Right renal pelvis (tissue), 4 donors: Measurements from ENCODE around the gene GPAT3. TPM values are rescaled to one million over a fixed set of nuclear protein-coding genes. Genes with fewer than 3 reads are reported as not detected.
"Not testable (repeated sequence)": the region's sequence is repeated elsewhere in the genome, so short reads cannot be mapped to it uniquely, and the experiment has no call there.

Source experiments
- DNase-seq, 4 donors: peaks; one replicate each; pipeline ENCODE4 v3.0.0-alpha.2; 2013; ENCODE audit warnings: low read depth in 4 of 4, low spot score in 3 of 4, missing footprints in 1 of 4
- polyA plus RNA-seq, 4 donors: library from polyadenylated mRNA; unstranded; fragments of 120-200 nt; gene quantifications; one replicate each; pipeline ENCODE4 v1.2.1, GENCODE V29; 2013; ENCODE audit not compliant: insufficient read length in 4 of 4

The GPAT3 gene
- polyA plus RNA-seq, 4 donors: 17.4 to 24.1 (median 20.8) TPM

DNA sequence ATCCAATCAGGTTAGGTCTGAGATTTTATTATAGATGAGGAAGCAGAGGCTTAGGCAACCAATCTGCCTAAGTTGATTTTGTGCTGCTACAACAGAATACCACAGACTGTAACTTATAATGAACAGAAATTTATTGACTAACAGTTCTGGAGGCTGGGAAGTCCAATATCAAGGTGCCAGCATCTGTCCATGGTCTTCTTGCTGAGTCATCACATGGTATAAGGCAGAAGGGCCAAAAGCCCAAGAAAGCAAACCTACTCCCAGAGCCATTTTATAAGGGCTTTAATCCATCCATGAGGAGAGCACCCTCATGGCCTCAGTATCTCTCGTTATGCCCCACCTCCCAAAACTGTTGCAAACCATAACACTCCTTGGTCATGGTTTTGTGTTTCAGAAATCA is 55.8 kb downstream of the GPAT3 start:
- no peak for DNase-seq

DNA sequence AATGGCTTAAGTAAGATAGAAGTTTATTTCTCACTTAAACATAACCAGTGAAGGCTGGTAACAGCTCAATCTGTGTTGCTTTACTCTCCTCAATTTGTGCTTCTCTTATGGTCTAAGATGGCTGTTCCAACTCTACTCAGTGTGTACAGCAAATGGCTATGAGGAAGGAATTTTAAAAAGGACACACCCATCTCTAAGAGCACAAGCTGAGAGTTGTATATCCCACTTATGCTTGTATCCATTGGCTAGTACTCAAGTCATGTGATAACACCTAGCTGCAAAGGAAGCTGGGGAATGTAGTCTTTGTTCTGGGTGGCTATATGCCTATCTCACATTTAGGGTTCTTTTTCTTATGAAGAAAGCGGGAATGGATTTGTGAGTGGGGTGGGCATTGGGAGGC is 63.3 kb downstream of the GPAT3 start:
- no peak for DNase-seq

DNA sequence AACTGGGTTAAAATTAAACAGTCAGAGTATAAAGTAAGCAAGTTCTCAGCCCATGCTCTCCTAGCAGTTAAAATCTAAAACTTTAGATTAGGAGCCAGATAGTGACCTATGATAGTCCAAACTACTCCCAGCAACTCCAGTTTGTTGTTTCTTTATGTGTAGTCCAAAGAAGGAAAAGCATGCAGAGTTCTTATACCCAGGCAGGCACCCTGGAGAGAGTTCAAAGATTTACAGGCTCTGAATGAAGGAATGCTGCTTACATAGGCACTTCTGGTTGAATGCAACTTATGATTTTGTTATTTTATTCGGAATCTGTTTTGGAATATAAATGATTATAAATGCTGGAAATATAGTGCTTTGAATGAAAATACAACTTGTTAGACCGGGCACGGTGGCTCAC is 67.2 kb downstream of the GPAT3 start:
- no peak for DNase-seq

DNA sequence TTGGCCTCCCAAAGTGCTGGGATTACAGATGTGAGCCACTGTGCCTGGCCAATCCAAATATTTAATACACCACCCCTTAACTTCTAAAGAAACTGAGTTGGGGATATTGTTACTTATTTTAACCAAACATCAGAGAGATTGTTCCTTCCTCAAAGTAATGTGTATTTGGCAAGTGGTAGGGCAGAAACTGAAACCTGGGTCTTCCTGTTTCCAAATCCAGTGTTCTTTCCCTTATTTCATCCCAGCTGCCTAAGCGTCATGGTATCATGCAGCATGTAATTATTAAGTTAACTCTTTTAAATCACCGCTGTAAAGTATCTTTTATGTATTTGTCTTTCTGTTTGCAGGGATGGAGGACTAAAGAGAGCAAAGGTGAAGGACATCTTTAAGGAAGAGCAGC is 68.4 kb downstream of the GPAT3 start:
- DNase-seq: no peak

DNA sequence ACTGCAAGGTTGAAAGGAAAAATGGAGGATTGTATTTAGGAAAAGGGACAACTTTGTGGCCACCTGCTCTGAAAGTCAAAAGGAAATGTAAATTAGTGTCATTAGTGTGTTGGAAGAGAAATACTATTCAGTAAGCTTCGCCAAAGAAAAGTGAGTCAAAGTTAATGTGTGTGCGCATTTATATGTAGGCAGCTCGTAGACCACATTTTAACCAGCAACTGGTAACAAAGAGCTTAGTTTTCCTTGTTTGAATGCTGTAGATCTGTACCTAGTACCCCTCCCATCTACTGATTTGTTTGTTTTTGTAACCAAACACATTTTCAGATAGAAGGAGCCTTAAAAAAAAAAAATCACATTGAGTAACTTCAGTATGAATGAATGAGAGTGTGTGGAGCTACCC is 69.3 kb downstream of the GPAT3 start:
- no peak for DNase-seq

DNA sequence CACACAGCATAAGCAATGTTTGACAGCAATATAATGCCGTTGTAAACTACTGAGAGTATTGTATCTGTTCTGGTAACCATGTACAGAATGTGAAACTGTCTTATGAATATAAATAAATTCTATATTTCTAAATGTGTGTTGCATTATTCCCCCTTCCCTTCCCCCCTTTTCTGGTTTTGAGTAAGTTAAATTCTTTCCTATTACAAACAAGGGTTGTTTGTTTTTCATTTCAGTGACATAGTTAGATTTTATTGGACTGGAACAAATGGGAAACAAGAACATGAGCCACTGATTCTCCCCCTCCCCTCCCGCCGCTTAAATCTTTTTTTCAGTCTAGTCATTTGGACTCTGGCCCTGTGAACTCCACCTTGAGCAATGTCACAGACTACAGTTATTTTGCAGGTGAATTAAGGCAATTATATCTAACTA is 69.8 kb downstream of the GPAT3 start:
- DNase-seq: peak in 2 of 4 donors; percentile 59 to 65

DNA sequence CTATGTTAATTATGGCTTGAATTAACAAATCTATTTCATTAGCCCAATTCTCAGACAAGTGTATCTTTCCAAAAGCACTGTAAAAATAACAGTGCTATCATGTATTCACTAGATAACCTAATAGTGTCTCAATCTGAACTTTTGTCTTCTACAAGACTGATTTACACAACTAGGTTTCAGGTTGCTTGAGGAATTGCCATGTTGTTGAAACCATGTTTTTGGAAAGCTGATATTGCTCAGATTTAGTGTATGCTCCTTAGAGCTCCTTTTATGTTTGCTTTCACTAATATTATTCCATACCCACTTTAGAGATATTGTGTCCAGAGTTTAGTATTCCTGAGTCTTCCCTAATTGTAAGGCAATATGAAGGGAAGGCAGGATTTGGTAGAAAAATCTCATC is 70.6 kb downstream of the GPAT3 start:
- no peak for DNase-seq

DNA sequence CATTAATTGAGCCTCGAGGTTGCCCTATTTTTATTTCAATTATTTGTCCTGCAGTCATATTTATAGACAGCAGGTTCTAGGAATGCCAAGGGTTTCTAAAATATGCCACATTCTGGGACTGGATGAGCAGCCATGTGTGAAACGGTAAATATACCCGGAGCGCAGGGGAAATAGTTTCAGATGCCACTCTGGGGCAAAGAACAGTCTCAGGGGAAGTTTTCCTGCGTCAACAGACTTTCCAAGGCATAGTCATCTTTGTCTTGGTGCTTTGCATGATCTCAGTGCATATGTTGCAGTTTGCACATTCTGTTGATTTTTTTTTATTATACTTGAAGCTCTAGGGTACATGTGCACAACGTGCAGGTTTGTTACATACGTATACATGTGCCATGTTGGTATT is 71.0 kb downstream of the GPAT3 start:
- DNase-seq: no peak

DNA sequence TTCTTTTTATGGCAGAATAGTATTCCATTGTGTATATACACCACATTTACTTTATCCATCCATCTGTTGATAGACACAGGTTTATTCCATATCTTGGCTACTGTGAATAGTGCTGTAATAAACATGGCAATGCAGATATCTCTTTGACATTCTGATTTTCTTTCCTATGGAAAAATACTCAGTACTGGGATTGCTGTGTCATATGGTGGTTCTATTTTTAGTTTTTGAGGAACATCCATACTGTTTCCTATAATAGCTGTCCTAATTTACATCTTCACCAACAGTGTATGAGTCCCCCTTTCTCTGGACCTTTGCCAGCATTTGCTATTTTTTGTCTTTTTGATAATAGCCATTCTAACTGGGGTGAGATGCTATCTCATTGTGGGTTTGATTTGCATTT is 73.5 kb downstream of the GPAT3 start:
- no peak for DNase-seq

DNA sequence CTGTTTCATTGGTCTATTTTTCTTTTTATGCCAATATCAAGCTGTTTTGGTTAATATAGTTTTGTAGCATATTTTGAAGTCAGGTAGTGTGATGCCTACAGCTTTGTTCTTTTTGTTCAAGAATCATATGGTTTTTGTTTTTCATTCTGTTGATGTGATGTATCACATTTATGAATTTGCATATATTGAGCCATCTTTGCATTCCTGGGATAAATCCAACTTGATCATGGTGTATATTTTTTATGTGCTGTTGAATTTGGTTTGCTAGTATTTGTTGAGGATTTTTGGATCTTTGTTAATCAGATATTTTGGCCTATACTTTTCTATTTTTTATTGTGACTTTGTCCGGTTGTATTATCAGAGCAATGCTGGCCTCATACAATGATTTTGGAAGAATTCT is 74.8 kb downstream of the GPAT3 start:
- no peak for DNase-seq

DNA sequence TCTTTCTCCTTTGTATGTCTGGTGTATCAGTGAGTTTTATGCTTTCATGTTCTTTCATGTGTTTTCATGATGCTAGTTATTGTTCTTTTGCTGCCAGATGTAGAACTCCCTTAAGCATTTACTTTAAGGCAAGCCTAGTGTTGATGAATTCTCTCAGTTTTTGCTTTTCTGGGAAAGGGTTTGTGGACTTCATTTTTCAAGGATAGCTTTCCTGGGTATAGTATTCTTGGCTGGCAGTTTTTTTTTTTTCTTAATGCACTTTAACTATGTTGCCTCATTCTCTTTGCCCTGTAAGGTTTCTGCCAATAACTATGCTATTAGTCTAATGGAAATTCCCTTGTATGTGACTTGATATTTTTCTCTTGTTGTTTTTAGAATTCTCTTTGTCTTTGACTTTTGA is 77.1 kb downstream of the GPAT3 start:
- no peak for DNase-seq

DNA sequence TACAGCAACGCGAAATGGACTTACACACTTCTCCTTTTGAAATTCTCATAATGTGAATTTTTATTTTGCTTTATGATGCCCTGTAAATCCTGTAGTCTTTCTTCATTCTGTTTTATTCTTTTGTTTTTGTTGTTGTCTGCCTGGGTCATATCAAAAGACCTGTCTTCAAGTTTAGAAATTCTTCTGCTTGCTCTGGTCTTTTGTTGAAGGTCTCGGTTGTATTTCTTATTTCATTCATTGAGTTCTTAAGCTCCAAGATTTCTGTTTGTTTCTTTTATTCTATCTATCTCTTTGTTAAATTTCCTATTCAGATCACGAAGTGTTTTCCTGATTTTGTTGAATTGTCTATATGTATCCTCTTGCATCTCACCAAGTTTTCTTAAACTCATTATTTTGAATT is 78.1 kb downstream of the GPAT3 start:
- no peak for DNase-seq

DNA sequence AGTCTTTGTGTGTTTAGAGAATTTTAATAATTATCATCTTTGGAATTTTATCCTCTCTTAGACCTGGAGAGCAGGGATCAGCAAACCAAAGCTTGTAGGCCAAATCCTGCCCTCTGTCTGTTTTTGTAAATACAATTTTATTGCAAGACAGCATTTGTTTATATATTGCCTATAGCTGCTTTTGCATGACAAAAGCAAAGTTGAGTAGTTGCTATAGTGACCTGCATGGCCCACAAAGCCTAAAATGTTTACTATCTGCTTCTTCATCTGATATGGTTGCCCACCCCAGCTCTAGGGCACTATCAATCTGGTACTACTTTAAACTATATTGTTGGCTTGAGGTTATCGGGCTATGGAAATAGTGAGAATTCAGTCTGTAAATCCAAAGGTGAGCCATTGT is 80.3 kb downstream of the GPAT3 start:
- DNase-seq: no peak

DNA sequence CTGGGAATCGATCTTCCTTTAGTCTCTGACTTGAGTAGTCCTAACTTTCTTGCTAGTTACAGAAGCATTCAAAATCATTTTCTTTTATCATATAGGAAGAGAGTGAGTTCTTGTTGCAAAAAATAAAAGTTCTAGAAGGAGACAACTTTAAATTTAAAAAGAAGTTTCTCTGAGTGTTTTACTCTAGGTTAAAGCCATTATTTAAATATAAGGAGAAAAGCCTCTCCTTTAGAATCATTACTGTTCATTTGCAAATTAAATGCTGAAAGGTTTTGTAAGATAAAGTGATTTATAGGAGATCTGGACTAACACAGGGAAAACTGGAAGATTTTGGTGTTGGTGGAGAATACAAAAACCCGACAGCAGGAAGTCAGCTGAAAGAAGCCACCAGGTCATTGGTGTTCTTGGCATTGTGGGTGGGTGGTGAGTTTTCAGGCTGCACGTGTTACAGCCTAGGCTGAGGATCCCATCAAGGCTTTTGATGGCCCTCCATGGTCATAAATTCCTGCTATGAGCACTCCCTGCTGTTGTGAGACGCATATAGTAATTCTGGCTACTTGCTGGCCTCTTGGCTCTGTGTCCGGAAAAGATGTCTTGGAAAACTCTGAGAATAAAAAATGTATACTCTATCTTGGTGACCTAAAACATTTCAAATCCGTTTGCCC is 81.6 kb downstream of the GPAT3 start:
- DNase-seq: no peak

DNA sequence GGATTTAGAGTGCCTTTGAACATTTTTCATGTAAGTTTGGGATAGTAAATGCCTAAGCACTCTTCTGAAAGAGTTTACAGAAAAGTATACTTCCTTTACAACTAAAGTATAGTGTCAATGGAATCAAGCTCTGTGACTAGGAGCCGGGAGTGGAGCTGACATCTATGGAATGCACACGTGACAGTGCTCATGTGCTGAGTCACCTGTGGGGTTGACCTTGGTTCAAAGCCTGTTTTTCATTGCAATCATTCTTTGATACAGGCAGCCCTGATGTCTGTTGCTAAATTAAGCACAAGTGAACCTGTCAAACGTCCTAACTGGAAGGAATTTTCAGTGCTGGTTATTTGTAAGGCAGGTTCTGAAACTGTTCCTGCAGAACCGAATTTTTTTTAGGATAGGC is 82.5 kb downstream of the GPAT3 start:
- no peak for DNase-seq

DNA sequence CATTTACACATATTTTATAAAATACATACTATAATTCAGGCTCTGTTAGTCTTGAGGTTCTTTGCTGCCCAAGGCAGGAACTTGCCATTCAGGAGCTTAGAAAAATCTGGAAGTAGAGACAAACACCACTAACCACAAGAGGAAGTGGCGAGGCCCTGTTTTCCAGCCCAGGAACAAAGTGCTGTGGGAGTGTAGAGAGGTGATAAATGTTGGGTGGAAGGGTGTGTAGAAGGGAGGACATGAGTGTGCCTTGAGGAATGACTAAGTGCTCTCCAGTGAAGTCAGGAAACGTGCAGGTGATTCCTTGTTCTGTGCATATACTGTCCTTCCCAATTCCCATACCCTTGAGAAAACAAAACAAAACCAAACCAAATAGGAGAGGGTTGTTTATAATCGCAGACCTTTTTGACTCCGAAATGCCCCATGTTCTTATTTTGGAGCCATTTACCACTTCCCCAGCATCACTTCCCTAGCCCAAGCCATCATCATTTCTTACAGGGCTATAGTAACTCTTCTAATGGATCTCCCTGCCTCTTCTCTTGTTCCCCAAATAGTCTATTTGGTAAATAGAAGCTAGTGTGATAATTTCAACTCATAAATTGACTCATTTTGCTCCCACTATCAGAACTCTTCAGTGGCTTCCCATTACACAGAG is 83.2 kb downstream of the GPAT3 start:
- no peak for DNase-seq

DNA sequence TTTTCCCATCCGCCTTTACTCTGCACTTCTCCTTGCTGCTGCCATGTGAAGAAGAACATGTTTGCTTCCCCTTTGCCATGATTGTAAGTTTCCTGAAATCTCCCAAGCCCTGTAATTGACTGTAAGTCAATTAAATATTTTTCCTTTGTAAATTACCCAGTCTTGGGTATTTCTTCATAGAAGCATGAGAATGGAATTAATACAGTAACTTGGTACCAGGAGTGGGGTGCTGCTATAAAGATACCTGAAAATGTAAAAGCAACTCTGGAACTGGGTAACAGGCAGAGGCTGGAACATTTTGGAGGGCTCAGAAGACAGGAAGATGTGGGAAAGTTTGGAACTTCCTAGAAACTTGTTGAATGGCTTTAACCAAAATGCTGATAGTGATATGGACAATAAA is 86.2 kb downstream of the GPAT3 start:
- DNase-seq: not testable (repeated sequence)

DNA sequence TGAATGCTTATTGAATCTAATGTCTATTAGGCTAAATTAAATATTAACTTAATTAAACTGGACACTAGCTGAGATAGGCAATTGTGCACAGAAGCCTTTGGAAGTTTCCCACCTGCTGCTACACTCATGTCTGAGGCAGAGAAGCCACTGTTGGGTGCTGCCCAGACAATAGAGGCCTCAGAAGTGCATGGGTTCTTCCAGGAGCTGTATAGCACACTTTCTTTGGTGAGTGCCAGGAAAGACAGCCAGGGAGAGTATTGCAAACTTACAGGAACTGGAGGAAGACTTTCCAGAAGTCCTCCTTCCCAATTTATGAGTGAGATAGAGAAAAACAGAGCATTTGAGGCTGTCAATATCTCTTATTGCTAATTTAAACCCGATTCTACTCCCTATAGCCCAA is 89.9 kb downstream of the GPAT3 start:
- no peak for DNase-seq

DNA sequence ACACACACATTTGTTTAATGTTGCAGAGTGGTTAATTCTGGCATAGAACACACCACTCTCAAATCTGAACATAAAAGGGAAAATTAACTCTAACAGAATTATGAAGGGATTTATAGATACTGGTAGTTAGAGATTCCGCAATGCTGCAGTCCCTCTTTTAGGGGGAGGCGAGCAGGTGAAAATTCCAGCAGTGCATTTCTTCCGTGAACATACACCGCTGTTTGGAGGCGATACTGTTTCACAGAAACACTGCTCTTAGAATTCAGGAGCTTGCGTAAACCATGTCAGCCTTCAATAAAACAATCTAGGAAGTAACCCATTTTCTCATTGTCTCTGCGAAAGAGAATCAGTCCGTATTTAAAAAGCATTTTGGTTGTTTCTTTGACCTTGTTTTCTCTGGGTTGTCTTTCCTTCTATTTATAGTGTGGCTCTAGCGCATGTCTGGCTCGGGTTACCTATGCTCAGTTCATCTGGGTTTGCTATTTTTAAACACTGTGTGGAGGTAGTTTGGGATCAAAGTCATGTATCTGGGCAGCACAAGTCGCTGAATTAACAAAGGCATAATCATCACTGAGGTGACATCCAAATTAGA is 90.4 kb downstream of the GPAT3 start:
- DNase-seq: no peak

DNA sequence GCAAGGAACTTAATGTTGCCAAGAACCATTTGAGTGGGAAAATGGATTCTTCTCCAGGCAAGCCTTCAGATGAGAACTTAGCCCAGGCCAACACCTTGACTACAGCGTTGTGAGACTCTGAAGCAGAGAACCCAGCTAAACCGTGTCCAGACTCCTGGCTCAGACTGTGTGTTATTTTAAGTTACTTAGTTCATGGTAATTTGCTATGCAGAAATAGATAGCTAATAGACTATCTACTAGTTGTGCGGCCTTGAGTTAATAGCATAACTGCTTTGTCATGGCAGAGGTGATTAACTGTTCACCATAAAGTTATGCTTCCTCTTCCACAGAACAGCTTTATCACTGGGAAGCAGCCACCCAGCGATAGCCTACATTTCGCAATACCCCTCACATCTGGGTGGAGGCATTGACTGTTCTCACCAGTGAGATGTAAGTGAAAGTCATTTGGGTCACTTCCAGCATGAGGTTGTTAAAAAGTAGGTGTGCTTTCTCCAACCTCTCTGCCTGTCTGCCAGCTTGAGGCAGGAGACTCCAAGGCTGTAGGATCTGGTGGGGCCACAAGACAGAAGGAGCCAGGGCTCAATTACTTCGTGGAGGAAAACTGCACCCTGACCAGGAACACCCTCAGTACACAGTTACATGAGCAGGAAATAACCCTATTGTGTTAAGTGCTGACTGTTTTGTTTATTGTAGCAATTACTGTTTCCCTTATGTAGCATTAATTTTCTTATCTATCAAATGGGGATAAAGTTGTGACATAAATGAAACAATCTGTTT is 94.2 kb downstream of the GPAT3 start:
- no peak for DNase-seq

DNA sequence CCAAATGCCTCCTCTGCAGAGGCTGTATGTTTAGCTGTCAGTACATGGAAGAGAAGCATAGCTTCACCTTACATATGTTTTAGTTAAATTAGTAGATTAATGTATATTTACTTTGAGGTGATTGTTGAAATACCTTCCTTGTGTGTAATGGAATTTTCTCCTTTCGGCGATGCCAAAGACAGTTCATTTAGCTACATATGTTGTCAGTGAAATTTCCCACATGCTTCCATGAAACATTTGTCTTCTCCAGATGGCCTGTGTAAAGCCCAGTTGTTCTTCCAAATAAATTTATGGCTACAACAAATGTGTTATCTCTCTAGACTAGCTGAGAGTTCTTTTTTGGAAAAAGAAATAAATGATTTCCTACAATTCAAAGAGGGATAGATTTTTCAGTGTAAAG is 95.2 kb downstream of the GPAT3 start:
- peak in 2 of 4 donors; percentile 57 for DNase-seq

DNA sequence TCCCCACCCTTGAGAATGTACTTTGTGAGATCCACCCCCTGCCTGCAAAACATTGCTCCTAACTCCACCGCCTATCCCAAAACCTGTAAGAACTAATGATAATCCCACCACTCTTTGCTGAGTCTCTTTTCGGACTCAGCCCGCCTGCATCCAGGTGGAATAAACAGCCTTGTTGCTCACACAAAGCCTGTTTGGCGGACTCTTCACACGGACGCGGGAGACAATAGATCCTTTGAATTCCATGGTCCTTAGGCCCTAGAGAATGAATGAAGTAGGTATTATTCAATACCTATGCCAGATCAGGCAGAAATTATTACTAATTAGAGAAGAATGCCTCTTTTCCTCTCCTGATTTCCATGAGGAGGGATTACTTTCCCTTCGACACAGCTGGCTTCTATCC is 101.0 kb downstream of the GPAT3 start:
- DNase-seq: no peak
